ENCODE measurements around the gene BMI1.

DNA sequence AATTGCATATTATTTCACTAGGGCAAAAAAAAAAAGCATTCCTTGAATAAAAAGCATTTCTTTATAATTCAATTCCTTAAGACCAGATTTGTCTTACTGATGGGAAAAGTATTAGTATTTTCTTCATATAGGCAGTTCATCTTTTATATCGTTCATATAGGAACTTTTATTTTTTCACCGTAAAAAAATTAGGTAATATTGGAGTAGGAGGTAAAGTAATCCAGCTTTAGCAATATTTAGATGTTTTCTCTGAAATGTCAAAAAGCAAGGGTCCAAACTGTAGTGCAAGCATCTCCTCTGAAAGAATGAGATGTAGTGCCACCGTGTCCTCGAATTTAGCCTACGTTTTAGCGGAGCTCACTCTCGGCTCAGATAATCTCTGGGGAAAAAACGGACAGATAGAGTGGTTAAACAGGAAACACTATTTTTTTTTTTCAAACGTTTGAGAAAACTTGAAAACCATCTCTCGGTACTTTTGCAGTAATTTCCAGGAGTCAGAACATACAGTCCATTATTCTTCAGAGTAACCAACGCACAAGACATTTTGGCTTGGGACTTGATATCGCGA, 18.9 kb downstream of the BMI1 start:
- TF ChIP-seq, protein P1, sequence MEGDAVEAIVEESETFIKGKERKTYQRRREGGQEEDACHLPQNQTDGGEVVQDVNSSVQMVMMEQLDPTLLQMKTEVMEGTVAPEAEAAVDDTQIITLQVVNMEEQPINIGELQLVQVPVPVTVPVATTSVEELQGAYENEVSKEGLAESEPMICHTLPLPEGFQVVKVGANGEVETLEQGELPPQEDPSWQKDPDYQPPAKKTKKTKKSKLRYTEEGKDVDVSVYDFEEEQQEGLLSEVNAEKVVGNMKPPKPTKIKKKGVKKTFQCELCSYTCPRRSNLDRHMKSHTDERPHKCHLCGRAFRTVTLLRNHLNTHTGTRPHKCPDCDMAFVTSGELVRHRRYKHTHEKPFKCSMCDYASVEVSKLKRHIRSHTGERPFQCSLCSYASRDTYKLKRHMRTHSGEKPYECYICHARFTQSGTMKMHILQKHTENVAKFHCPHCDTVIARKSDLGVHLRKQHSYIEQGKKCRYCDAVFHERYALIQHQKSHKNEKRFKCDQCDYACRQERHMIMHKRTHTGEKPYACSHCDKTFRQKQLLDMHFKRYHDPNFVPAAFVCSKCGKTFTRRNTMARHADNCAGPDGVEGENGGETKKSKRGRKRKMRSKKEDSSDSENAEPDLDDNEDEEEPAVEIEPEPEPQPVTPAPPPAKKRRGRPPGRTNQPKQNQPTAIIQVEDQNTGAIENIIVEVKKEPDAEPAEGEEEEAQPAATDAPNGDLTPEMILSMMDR (IDR thresholded peaks at IDR 0.05) = no peak
- TF ChIP-seq EZH2 (IDR thresholded peaks at IDR 0.05) (no peak), EZH2phosphoT487 (IDR thresholded peaks at IDR 0.05) (no peak)
